DMS114 treated with DMSO at 0.1 percent for 48 hours (cell line): ENCODE results near the gene ATP5F1B.
"Not testable (repeated sequence)": the region's sequence is repeated elsewhere in the genome, so short reads cannot be mapped to it uniquely, and the experiment has no call there.

Experiments
- DNase-seq: peaks from one replicate; lab custom pipeline; 2025; ENCODE audit not compliant: unreplicated experiment; lab: John Stamatoyannopoulos, UW

Gene ATP5F1B

GRCh38 chr12:56645717-56646446, at the start of gene ATP5F1B:
Gene ATP5F1B (minus strand): TSS chr12:56645984. CDS start chr12:56645963, 21 bp downstream.
- peak; percentile 100 for DNase-seq

GRCh38 chr12:56694161-56694560, 48.4 kb upstream of the ATP5F1B start:
- no peak for DNase-seq

GRCh38 chr12:56688846-56689109, 43.0 kb upstream of the ATP5F1B start:
- no peak for DNase-seq

- peak; percentile 97 for DNase-seq
Measured at GRCh38 chr12:56688129-56688845, 42.5 kb upstream of the ATP5F1B start, which contains the start of gene PTGES3. Gene PTGES3 (minus strand): TSS chr12:56688284. CDS start chr12:56687999, 285 bp downstream.

- no peak for DNase-seq
Measured at GRCh38 chr12:56687223-56688128, 41.7 kb upstream of the ATP5F1B start.

DNA sequence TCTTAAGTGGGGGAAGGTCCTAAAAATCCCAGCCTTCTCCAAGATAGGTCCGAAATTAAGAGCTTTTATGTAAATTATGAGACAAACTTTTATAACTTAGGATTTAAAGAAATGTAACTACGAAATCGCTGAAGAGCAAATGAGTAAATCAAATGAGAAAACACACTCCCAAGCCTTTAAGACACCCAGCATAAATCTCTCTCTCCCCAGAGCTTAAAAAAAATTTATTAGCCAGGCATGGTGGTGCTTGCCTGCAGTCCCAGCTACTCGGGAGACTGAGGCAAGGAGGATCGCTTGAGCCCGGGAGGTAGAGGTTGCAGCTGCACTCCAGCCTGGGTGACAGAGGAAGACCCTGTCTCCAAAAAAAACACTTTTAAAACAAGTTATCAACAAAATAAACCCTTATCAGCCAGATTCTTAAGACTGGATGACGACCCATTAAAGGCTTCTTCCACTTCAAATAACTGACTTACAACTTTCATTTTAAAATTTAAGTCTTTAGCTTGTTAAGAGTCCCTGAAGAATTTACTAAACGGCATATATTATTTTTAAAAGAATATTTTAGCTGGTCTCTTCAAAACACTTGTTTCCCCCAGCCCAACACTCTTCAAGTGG, 39.1 kb upstream of the ATP5F1B start:
- no peak for DNase-seq

DNA sequence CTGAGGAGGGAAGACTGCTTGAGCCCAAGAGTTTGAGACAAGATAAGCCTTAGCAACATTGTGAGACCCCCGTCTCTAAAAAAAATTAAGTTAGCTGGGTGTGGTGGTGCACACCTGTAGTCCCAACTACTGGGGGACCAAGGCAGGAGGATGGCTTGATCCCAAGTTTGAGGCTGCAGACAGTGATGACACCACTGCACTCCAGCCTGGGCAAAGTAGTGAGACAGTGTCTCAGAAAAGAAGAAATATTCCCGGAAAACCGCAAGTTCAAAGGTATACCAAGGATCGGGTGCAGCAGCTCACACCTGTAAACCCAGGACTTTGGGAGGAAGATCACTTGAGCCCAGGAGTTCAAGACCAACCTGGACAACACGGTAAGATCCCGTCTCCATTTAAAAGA, 36.5 kb upstream of the ATP5F1B start:
- DNase-seq = no peak

DNA sequence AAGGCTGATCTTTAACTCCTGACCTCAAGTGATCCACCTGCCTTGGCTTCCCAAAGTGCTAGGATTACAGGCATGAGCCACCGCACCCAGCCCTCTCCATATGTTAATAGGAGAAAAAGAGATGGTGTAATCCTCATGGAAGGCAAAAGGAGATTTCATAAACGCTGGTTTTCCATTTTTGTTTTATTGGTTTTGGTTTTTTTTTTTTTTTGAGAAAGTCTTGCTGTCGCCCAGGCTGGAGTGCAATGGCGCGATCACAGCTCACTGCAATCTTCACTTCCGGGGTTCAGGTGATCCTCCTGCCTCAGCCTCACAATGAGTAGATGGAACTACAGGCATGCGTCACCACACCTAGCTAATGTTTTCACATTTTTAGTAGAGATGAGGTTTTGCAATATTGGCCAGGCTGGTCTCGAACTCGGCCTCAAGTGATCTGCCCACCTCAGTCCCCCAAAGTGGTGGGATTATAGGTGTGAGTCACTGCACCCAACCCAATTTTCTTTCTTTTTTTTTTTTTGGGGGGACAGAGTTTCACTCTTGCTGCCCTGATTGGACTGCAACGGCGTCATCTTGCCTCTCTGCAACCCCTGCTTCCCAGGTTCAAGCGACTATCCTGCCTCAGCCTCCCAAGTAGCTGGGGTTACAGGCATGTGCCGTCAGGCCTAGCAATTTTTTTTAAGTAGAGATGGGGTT, 34.2 kb upstream of the ATP5F1B start:
- no peak for DNase-seq

DNA sequence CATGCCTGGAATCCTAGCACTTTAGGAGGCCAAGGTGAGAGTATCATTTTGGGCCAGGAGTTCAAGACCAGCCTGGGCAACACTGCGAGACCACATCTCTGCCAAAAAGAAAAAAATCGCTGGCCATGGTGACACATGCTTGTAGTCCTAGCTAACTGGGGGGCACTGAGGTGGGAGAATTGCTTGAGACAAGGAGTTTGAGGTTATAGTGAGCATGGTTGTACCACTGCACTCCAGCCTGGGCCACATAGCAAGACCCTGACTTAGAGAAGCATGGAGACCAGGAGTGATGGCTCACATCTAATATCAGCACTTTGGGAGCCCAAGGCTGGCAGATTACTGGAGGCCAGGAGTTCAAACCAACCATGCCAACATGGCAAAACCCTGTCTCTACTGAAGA, 33.1 kb upstream of the ATP5F1B start:
- no peak for DNase-seq

- DNase-seq = no peak
Measured at GRCh38 chr12:56677680-56678079, 31.9 kb upstream of the ATP5F1B start.

- DNase-seq = no peak
Measured at GRCh38 chr12:56676851-56677580, 31.2 kb upstream of the ATP5F1B start.

DNA sequence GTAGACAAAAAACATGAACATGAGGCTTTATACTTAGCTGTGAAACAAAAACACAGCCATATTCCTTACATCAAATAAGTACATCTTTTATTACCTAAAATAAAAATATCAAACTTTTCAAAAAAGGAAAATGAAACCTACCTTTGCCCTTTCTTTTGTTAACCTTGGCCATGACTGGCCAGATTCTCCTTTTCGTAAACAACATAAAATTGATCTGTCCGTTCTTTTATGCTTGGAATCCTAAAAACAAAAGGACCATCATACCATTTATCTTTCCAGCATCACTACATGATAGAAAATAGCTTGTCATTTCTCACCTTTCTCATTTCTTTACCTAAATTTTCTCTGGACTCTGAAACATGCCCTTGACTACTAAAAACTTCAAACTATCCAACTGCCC, 25.8 kb upstream of the ATP5F1B start:
- no peak for DNase-seq

DNA sequence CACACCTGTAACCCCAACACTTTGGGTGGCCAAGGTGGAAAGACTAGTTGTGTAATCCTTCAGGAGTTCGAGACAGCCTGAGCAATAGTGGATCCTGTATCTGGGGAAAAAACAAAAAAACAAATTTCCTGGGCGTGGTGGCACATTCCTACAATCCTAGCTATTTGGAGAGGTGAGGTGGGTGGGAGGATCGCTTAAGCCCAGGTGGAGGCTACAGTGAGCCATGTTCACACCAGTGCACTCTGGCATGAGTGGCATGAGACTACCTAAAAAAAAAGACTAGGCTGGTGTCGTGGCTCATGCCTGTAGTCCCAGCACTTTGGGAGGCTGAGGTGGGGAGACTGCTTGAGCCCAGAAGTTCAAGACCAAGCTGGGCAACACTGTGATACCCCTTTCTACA, 25.1 kb upstream of the ATP5F1B start:
- DNase-seq = no peak

GRCh38 chr12:56668197-56668457, 22.3 kb upstream of the ATP5F1B start:
- no peak for DNase-seq

- DNase-seq = no peak
Measured at GRCh38 chr12:56661979-56662638, 16.3 kb upstream of the ATP5F1B start.

DNA sequence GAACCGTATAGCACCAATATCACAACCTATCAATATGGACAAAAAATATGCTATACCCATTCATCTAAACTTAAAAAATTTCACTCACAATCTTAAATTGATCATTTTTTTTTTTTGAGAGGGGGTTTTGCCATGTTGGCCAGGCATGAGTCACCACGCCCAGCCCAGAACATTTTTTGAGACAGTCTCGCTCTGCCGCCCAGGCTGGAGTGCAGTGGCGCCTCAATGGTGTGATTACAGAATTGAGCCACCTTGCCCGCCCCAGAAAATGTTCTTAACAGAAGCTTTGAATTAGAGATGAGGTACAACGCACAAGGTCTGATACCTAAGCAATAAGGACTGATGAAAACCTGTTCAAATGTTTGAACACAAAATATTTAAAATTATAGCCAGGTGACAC, 15.8 kb upstream of the ATP5F1B start:
- DNase-seq = no peak

DNA sequence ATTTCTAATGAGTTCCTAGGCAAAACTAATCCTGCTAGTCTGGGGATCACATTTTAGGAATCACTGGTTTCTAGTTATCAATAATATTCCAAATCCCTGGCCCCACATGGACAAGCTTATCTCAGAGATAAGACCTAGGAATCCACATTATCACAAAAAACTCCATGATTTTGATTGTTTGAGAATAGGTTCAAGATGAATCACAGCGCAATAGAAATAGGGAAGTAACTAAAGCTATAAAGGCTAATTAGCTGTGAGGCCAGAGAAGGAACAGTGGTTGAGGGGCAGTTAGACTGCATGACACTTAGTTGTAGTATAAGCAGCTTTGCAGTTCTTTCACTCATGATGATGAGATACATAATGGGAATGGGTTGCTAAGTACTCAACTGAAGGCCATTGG, 13.1 kb upstream of the ATP5F1B start:
- DNase-seq = no peak

- no peak for DNase-seq
Measured at GRCh38 chr12:56657416-56658379, 11.9 kb upstream of the ATP5F1B start.

- not testable (repeated sequence) for DNase-seq
Measured at GRCh38 chr12:56653781-56654180, 8.0 kb upstream of the ATP5F1B start.
